Peyer's patch (tissue), 4 donors: ENCODE measurements around the gene EXTL1. TPM values are rescaled to one million over a fixed set of nuclear protein-coding genes. Genes with fewer than 3 reads are reported as not detected.

ENCODE experiments used
- DNase-seq, 3 donors: peaks; one replicate each; pipeline ENCODE4 v3.0.0-alpha.2; 2017 to 2019
- H3K27ac ChIP-seq, 4 donors: fragments of 200-600 bp; sonication (generic); one replicate each; pipeline ENCODE4 v1.5.1; 2016 to 2019
- H3K27me3 ChIP-seq, 2 donors: fragments of 200-600 bp; sonication (generic); one replicate each; pipeline ENCODE4 v1.5.1; 2019
- H3K36me3 ChIP-seq, 3 donors: fragments of 200-600 bp; sonication (generic); one replicate each; pipeline ENCODE4 v1.5.1; 2016 to 2019
- H3K4me1 ChIP-seq, 4 donors: fragments of 200-600 bp; sonication (generic); one replicate each; pipeline ENCODE4 v1.5.1; 2016 to 2019
- H3K4me3 ChIP-seq, 4 donors: fragments of 200-600 bp; sonication (generic); 1 replicate in 3 of 4; 2 replicates in 1 of 4; pipeline ENCODE4 v1.5.1; 2016 to 2019; ENCODE audit warnings: mild to moderate bottlenecking in 1 of 4
- H3K9me3 ChIP-seq, 4 donors: fragments of 200-600 bp; sonication (generic); one replicate each; pipeline ENCODE4 v1.5.1; 2016 to 2019; ENCODE audit warnings: mild to moderate bottlenecking in 1 of 4
- CTCF ChIP-seq, 6 experiments: fragments of 450-650 bp in 4 of 6; fragments of 200-600 bp in 2 of 6; sonication (generic) in 1 of 6; IDR thresholded peaks; one replicate each; pipeline ENCODE4 v1.5.1; 2017 to 2019; ENCODE audit warnings: antibody characterized with exemption in 6 of 6, mild to moderate bottlenecking in 3 of 6, moderate library complexity in 1 of 6
- POLR2A ChIP-seq, 2 donors: fragments of 450-650 bp; IDR thresholded peaks; one replicate each; pipeline ENCODE4 v1.5.1; 2017; ENCODE audit warnings: antibody characterized with exemption in 2 of 2, mild to moderate bottlenecking in 2 of 2, moderate library complexity in 2 of 2
- total RNA-seq, 4 donors: library from RNA; depleted of rRNA; stranded (reverse); fragments of >200 nt; gene quantifications; one replicate each; pipeline ENCODE4 v1.1.0, GENCODE V29; 2016

Gene EXTL1
- total RNA-seq, 4 donors from 2014 or later: not detected

GRCh38 chr1:26060832-26061574, 39.4 kb downstream of the EXTL1 start:
- Histone ChIP-seq H3K27ac (no peak overlapping the region), H3K27me3 (no peaks in the 10 kb centered on the region), H3K4me1 (no peaks in the 10 kb centered on the region), H3K9me3 (no peaks in the 10 kb centered on the region), H3K36me3 (no peaks in the 10 kb centered on the region), H3K4me3 (no peak overlapping the region)
- TF ChIP-seq POLR2A (IDR thresholded peaks at IDR 0.05) (no peak), CTCF (IDR thresholded peaks at IDR 0.05) (no peak)
- no peak for DNase-seq

GRCh38 chr1:26064553-26064952, 43.0 kb downstream of the EXTL1 start:
- H3K27ac ChIP-seq: no peak overlapping the region
- DNase-seq: no peak
- H3K4me3 ChIP-seq: no peak overlapping the region
- TF ChIP-seq POLR2A (IDR thresholded peaks at IDR 0.05): no peak
- TF ChIP-seq CTCF (IDR thresholded peaks at IDR 0.05): no peak
- no peaks in the 10 kb centered on the region for H3K9me3 ChIP-seq
- no peaks in the 10 kb centered on the region for H3K4me1 ChIP-seq
- H3K27me3 ChIP-seq: no peaks in the 10 kb centered on the region
- H3K36me3 ChIP-seq: no peaks in the 10 kb centered on the region

GRCh38 chr1:26066160-26066559, 44.6 kb downstream of the EXTL1 start:
- DNase-seq: no peak
- no peaks in the 10 kb centered on the region for H3K27me3 ChIP-seq
- H3K27ac ChIP-seq: no peak overlapping the region
- H3K4me3 ChIP-seq: no peak overlapping the region
- no peaks in the 10 kb centered on the region for H3K36me3 ChIP-seq
- TF ChIP-seq POLR2A (IDR thresholded peaks at IDR 0.05) (no peak), CTCF (IDR thresholded peaks at IDR 0.05) (no peak)
- H3K9me3 ChIP-seq: no peaks in the 10 kb centered on the region
- no peaks in the 10 kb centered on the region for H3K4me1 ChIP-seq

GRCh38 chr1:26066857-26067256, 45.3 kb downstream of the EXTL1 start:
- no peaks in the 10 kb centered on the region for H3K9me3 ChIP-seq
- no peaks in the 10 kb centered on the region for H3K27me3 ChIP-seq
- no peak overlapping the region for H3K27ac ChIP-seq
- no peak overlapping the region for H3K4me3 ChIP-seq
- no peak for DNase-seq
- H3K4me1 ChIP-seq: no peaks in the 10 kb centered on the region
- H3K36me3 ChIP-seq: no peaks in the 10 kb centered on the region
- TF ChIP-seq CTCF (IDR thresholded peaks at IDR 0.05) (no peak), POLR2A (IDR thresholded peaks at IDR 0.05) (no peak)

GRCh38 chr1:26067432-26067911, 45.9 kb downstream of the EXTL1 start, which contains the start of gene TRIM63:
TSS of gene TRIM63 (minus strand) at chr1:26067630. CDS start at chr1:26067494, 136 bp downstream.
- H3K4me3 ChIP-seq: no peak within 1 kb of the TSS
- no peaks in the 10 kb centered on the region for H3K4me1 ChIP-seq
- no peak within 1 kb of the TSS for H3K27ac ChIP-seq
- H3K36me3 ChIP-seq: no peaks in the 10 kb centered on the region
- no peaks in the 10 kb centered on the region for H3K9me3 ChIP-seq
- H3K27me3 ChIP-seq: no peaks in the 10 kb centered on the region
- DNase-seq: no peak
- TF ChIP-seq CTCF (IDR thresholded peaks at IDR 0.05): no peak
- no peak for TF ChIP-seq POLR2A (IDR thresholded peaks at IDR 0.05)
